ENCODE results near the gene ICOS.
"Not testable (repeated sequence)": the region's sequence is repeated elsewhere in the genome, so short reads cannot be mapped to it uniquely, and the experiment has no call there.

The ICOS gene

GRCh38 chr2:203934711-203935438 lies 1.7 kb upstream of the ICOS start:
- Histone ChIP-seq H3K79me2 (no peaks in the 10 kb centered on the region), H3K9ac (no peak overlapping the region), H3K4me3 (ENCODE audit: low read depth, low read length) (no peak overlapping the region), H3K4me1 (no peaks in the 10 kb centered on the region), H3K4me2 (ENCODE audit: low read length) (no peak overlapping the region), H3K9me3 (ENCODE audit: control insufficient read depth, low read length) (no peaks in the 10 kb centered on the region), H3K27me3 (ENCODE audit: control insufficient read depth, insufficient read depth, low read length) (no peaks in the 10 kb centered on the region), H2AFZ (no peak overlapping the region), H3K36me3 (ENCODE audit: control insufficient read depth, insufficient read depth, low read length) (no peaks in the 10 kb centered on the region), H3K27ac (no peak overlapping the region)
- TF ChIP-seq CTCF (IDR thresholded peaks at IDR 0.05) = no peak

DNA sequence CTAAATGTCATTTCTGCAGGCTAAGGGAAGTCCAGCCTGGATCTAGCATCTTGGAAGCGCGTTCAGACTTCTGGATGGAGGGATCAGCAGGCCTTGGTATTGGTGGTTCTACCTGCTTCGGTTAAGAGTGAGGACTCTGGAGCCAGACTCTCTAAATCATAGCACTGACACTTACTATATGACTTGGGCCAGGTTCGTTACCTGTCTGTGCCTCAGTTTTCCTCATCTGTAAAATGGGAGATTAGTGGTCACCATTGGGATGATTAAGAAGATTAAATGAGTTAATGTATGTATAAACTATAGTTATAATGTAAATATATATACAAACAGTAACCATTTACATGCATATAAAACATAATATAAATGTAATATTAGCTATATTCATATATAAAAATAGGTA lies 995 bp upstream of the ICOS start:
- H3K4me1 ChIP-seq = no peaks in the 10 kb centered on the region
- no peak for TF ChIP-seq CTCF (IDR thresholded peaks at IDR 0.05)
- no peak overlapping the region for H3K9ac ChIP-seq
- no peaks in the 10 kb centered on the region for H3K9me3 ChIP-seq (ENCODE audit: control insufficient read depth, low read length)
- no peak overlapping the region for H3K27ac ChIP-seq
- H3K4me3 ChIP-seq (ENCODE audit: low read depth, low read length) = no peak overlapping the region
- H3K79me2 ChIP-seq = no peaks in the 10 kb centered on the region
- no peak overlapping the region for H2AFZ ChIP-seq
- no peak overlapping the region for H3K4me2 ChIP-seq (ENCODE audit: low read length)
- no peaks in the 10 kb centered on the region for H3K27me3 ChIP-seq (ENCODE audit: control insufficient read depth, insufficient read depth, low read length)
- no peaks in the 10 kb centered on the region for H3K36me3 ChIP-seq (ENCODE audit: control insufficient read depth, insufficient read depth, low read length)

- Histone ChIP-seq H3K4me3 (ENCODE audit: low read depth, low read length) (no peak overlapping the region), H3K9me3 (ENCODE audit: control insufficient read depth, low read length) (no peaks in the 10 kb centered on the region), H3K27me3 (ENCODE audit: control insufficient read depth, insufficient read depth, low read length) (no peaks in the 10 kb centered on the region), H3K4me1 (no peaks in the 10 kb centered on the region), H3K36me3 (ENCODE audit: control insufficient read depth, insufficient read depth, low read length) (no peaks in the 10 kb centered on the region), H2AFZ (no peak overlapping the region), H3K79me2 (no peaks in the 10 kb centered on the region), H3K9ac (no peak overlapping the region), H3K4me2 (ENCODE audit: low read length) (no peak overlapping the region), H3K27ac (no peak overlapping the region)
- TF ChIP-seq CTCF (IDR thresholded peaks at IDR 0.05) = no peak
Measured at GRCh38 chr2:203936949-203937348, 386 bp downstream of the ICOS start.

DNA sequence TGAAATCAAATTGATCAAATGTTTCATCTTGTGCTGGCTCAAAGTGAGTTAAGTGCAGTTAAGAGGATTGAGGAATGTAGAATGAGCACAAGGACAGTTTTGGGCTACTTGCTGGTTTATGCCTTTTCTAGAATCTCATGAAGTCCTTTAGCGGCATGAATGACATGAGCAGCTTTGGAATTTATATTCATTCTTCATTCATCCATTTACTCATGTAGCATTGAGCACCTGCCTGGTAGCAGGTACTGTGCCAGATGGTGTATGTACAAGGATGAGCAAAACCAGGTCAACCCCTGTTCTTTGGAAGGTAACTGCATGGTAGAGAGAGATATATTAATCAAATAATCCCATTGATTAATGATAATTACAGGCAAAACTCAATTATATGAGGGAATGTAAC lies 1.2 kb downstream of the ICOS start:
- H3K4me2 ChIP-seq (ENCODE audit: low read length) = no peak overlapping the region
- no peak overlapping the region for H3K27ac ChIP-seq
- H3K4me3 ChIP-seq (ENCODE audit: low read depth, low read length) = no peak overlapping the region
- no peaks in the 10 kb centered on the region for H3K4me1 ChIP-seq
- TF ChIP-seq CTCF (IDR thresholded peaks at IDR 0.05) = no peak
- H3K79me2 ChIP-seq = no peaks in the 10 kb centered on the region
- no peaks in the 10 kb centered on the region for H3K27me3 ChIP-seq (ENCODE audit: control insufficient read depth, insufficient read depth, low read length)
- no peak overlapping the region for H2AFZ ChIP-seq
- no peak overlapping the region for H3K9ac ChIP-seq
- no peaks in the 10 kb centered on the region for H3K9me3 ChIP-seq (ENCODE audit: control insufficient read depth, low read length)
- H3K36me3 ChIP-seq (ENCODE audit: control insufficient read depth, insufficient read depth, low read length) = no peaks in the 10 kb centered on the region

DNA sequence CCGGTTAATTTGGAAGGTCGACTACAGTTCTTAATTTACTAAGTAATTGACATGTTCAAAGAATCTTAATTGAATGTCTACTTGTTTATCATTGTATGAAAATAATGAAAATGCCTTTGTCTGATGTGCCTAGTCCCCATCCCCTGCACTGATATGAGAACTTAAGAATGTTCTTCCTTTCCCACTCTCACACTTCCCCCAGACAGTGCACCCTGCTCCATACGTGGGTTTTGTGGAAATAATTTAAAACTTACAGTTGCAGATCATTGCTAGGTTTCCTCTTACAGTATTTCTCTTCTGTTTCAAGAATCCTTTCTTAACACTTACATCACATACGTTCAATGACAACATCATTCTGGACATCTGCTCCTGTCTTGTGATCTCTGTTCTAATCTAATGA lies 3.5 kb downstream of the ICOS start:
- H3K4me3 ChIP-seq (ENCODE audit: low read depth, low read length) = no peak overlapping the region
- no peaks in the 10 kb centered on the region for H3K36me3 ChIP-seq (ENCODE audit: control insufficient read depth, insufficient read depth, low read length)
- no peak overlapping the region for H2AFZ ChIP-seq
- no peak overlapping the region for H3K27ac ChIP-seq
- no peak overlapping the region for H3K9ac ChIP-seq
- no peak for TF ChIP-seq CTCF (IDR thresholded peaks at IDR 0.05)
- H3K79me2 ChIP-seq = no peaks in the 10 kb centered on the region
- no peaks in the 10 kb centered on the region for H3K27me3 ChIP-seq (ENCODE audit: control insufficient read depth, insufficient read depth, low read length)
- H3K4me1 ChIP-seq = no peaks in the 10 kb centered on the region
- H3K4me2 ChIP-seq (ENCODE audit: low read length) = no peak overlapping the region
- no peaks in the 10 kb centered on the region for H3K9me3 ChIP-seq (ENCODE audit: control insufficient read depth, low read length)

DNA sequence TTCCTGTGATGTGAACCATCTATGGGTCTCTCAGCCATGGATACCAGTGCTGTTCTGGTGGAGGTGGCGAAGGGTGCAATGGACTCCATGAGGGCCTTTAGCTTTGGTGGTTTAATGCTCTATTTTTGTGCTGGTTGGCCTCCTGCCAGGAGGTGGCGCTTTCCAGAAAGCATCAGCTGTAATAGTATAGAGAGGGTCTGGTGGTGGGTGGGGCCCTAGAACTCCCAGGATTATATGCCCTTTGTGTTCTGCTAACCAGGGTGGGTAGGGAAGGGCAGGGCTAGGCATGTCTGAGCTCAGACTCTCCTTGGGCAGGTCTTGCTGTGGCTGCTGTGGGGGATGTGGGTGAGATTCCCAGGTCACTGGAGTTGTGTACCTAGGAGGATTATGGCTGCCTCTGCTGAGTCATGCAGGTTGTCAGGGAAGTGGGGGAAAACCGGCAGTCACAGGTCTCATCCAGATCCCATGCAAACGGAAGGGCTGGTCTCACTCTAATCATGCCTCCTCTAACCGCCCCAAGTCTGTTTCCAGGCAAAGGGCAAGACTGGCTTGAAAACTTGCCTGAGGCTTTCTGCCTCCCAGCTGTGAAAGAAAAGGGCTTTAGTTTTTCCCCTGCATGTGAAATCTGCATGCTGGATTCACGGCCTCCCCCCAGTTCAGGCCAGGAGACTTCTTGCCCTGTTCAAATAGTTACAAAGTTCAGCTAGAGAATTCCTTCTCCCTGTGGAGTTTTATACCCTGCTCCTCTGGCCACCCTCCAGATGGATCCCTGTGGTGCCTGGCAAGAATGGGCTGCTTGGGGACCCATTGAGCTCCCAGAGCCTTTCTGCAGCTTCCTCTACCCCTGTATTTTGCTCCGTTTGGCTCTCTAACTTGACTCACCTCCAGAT lies 7.2 kb downstream of the ICOS start:
- not testable (repeated sequence) for H3K9ac ChIP-seq; H3K4me3 ChIP-seq (ENCODE audit: low read depth, low read length); H3K27me3 ChIP-seq (ENCODE audit: control insufficient read depth, insufficient read depth, low read length); H2AFZ ChIP-seq; H3K4me2 ChIP-seq (ENCODE audit: low read length); H3K36me3 ChIP-seq (ENCODE audit: control insufficient read depth, insufficient read depth, low read length); H3K4me1 ChIP-seq; H3K27ac ChIP-seq; H3K9me3 ChIP-seq (ENCODE audit: control insufficient read depth, low read length); H3K79me2 ChIP-seq
